ENCODE results near the gene SLC6A18. TPM values are rescaled to one million over a fixed set of nuclear protein-coding genes. Genes with fewer than 3 reads are reported as not detected.

The SLC6A18 gene
- total and polyA plus RNA-seq, 10 of the 15 experiments (the other 5 are each of a cell fraction or from before 2014, with no cell fraction given) = not detected

- FAIRE-seq = no peak
- H3K9ac ChIP-seq (ENCODE audit: control insufficient read depth, insufficient read depth, low read length) = no peak overlapping the region
Measured at GRCh38 chr5:1175801-1176472, 49.2 kb upstream of the SLC6A18 start.

DNA sequence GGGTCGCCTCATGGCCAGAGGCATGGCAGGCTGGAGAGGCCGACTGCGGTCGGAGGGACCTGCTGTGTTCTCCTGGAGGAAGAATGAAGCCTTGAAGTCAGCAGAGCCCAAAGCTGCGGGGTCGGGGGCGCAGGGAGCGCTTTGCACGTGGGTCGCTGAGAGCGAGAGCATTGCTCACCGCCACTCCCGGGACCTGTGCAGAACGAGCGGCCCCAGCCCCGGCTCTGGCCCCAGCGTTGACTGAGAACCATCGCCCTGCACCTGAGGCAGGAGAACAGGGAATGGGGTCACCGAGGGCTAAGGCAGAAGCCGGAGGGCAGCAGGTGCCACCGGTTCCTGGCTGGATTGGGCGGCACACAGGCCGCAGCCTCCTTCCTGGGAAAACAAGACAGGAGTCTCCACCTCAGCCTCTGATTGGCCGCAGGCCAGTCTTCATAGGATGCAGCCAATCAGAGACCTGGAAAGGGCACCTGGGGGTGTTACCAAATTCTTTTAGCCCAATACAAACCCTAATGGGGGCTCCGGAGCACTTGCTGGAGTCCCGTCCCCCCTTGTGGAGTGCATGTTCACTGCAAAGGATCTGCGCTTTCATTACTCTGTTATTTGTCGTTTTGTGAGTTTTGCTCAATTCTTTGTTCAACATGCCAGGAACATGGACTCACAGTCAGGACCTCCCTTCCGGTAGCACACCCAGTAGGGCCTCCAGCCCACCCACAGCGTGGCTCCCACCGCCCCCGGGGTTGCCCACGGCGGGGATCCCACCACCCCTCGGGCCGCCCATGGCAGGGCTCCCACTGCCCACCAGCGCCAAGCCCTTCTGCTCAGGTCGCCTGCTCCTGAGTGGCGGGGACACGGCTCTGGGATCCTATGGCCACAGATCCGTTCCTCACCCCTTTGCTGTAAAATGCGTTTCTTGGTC, 48.4 kb upstream of the SLC6A18 start:
- Histone ChIP-seq H3K4me1 (ENCODE audit: control insufficient read depth, insufficient read depth, low read length) (no peaks in the 10 kb centered on the region), H4K20me1 (ENCODE audit: control insufficient read depth, insufficient read depth) (no peaks in the 10 kb centered on the region), H3K36me3 (ENCODE audit: control insufficient read depth in 2 of 2, insufficient read depth in 2 of 2, low read length in 1 of 2) (no peaks in the 10 kb centered on the region), H3K9ac (ENCODE audit: control insufficient read depth, insufficient read depth, low read length) (no peak overlapping the region), H2AFZ (ENCODE audit: control insufficient read depth, low read depth, low read length) (no peak overlapping the region), H3K27me3 (replicated peaks in 1 of 2; ENCODE audit: control insufficient read depth in 2 of 2, insufficient read depth in 2 of 2, low read length in 1 of 2) (no peaks in the 10 kb centered on the region), H3K27ac (ENCODE audit: control insufficient read depth, insufficient read depth) (no peak overlapping the region), H3K79me2 (ENCODE audit: control insufficient read depth, insufficient read depth, low read length) (no peaks in the 10 kb centered on the region), H3K4me2 (ENCODE audit: control insufficient read depth, insufficient read depth) (no peak overlapping the region), H3K4me3 (no peak overlapping the region), H3K9me3 (replicated peaks; ENCODE audit: control insufficient read depth, insufficient read depth, low read length) (no peaks in the 10 kb centered on the region)
- ATAC-seq = 0 out of 3 replicates have a peak, but pooled peaks have one; percentile 18
- no peak for TF ChIP-seq KDM1A (IDR thresholded peaks at IDR 0.05; ENCODE audit: borderline replicate concordance)
- TF ChIP-seq NFYB (IDR thresholded peaks at IDR 0.05; ENCODE audit: insufficient read depth, low read depth, low read length) = peak; percentile 60; the same call in 1 of the 2 replicates
- no peak for TF ChIP-seq EED (IDR thresholded peaks at IDR 0.05; ENCODE audit: low read depth)
- FAIRE-seq = no peak
- POLR2A ChIA-PET = no interaction called here
- RAD21 ChIA-PET (ENCODE audit: unreplicated experiment) = no interaction called here
- WGBS (ENCODE audit: insufficient coverage, insufficient replicate concordance, low lambda C conversion rate, missing lambda C conversion rate) = 71% methylated on average over 38 of the region's 42 CpGs
- in situ Hi-C loops (cut with MboI) = no loop called here
- no TSS peak for BruUV-seq (replicated peaks)
- CTCF ChIA-PET = no interaction called here
- DNase-seq (ENCODE audit: low read depth, low spot score) = no peak
- SMC1A ChIA-PET (ENCODE audit: uncharacterized antibody, unreplicated experiment) = no interaction called here
- intact Hi-C loops (cut with micrococcal nuclease; ENCODE audit: unreplicated experiment) = no loop called here

More at GRCh38 chr5:1175801-1176472, 49.2 kb upstream of the SLC6A18 start:
- ATAC-seq (peak; percentile 50; the same call in 2 of the 3 replicates), DNase-seq (ENCODE audit: low read depth, low spot score) (no peak)
- no peaks in the 10 kb centered on the region for H3K4me1 ChIP-seq (ENCODE audit: control insufficient read depth, insufficient read depth, low read length)
- no peaks in the 10 kb centered on the region for H3K9me3 ChIP-seq (replicated peaks; ENCODE audit: control insufficient read depth, insufficient read depth, low read length)
- no peaks in the 10 kb centered on the region for H3K27me3 ChIP-seq (replicated peaks in 1 of 2; ENCODE audit: control insufficient read depth in 2 of 2, insufficient read depth in 2 of 2, low read length in 1 of 2)
- no TSS peak for BruUV-seq (replicated peaks)
- no peak overlapping the region for H3K4me3 ChIP-seq
- H2AFZ ChIP-seq (ENCODE audit: control insufficient read depth, low read depth, low read length) = no peak overlapping the region
- no peaks in the 10 kb centered on the region for H3K79me2 ChIP-seq (ENCODE audit: control insufficient read depth, insufficient read depth, low read length)
- ChIA-PET RAD21 (ENCODE audit: unreplicated experiment) (no interaction called here), SMC1A (ENCODE audit: uncharacterized antibody, unreplicated experiment) (no interaction called here), POLR2A (no interaction called here), CTCF (no interaction called here)
- H3K4me2 ChIP-seq (ENCODE audit: control insufficient read depth, insufficient read depth) = no peak overlapping the region
- H4K20me1 ChIP-seq (ENCODE audit: control insufficient read depth, insufficient read depth) = no peaks in the 10 kb centered on the region
- 35% methylated on average over 21 of the region's 26 CpGs for WGBS (ENCODE audit: insufficient coverage, insufficient replicate concordance, low lambda C conversion rate, missing lambda C conversion rate)
- H3K36me3 ChIP-seq (ENCODE audit: control insufficient read depth in 2 of 2, insufficient read depth in 2 of 2, low read length in 1 of 2) = no peaks in the 10 kb centered on the region
- TF ChIP-seq ZNF384 (IDR thresholded peaks at IDR 0.05; ENCODE audit: borderline replicate concordance, low read depth, low read length) (no peak), YY1 (IDR thresholded peaks at IDR 0.05; ENCODE audit: low read depth, low read length) (no peak)
- intact Hi-C loops (cut with micrococcal nuclease; ENCODE audit: unreplicated experiment) (loop anchor here (2.0 kb wide), 1 partner anchor 253 kb away; no protein-coding TSS in a partner anchor), in situ Hi-C loops (cut with MboI) (no loop called here)
- no peak overlapping the region for H3K27ac ChIP-seq (ENCODE audit: control insufficient read depth, insufficient read depth)
